ENCODE measurements around the gene FBXL2. TPM values are rescaled to one million over a fixed set of nuclear protein-coding genes. Genes with fewer than 3 reads are reported as not detected.

FBXL2 gene
- total RNA-seq, 1 experiment from 2014 or later = 10.8 TPM

DNA sequence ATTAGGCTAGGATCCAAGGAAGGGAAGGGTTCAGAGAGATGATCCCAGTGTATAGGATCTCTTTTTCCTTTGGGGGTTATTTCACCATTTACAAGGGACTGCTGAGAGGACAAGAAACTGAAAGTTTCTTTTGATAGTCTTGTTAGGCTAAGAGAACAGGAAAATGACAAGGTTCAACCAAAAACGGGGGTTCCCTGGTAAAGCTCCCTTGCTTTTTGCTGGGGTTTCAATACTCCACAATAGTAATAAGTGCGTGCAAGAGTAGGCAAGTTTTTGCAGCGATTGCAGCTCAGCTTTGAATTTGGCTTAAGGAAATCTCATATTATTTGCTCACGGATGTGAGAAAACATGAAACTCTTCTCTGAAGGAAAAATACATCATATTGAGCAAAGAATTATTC is 39.8 kb upstream of the FBXL2 start:
- no TSS peak for BruUV-seq (replicated peaks)
- no peak overlapping the region for H3K4me3 ChIP-seq (ENCODE audit: low read depth, low read length)
- H3K36me3 Mint-ChIP-seq (ENCODE audit: insufficient read depth, unreplicated experiment) = no peaks in the 10 kb centered on the region
- no peaks in the 10 kb centered on the region for H3K9me3 Mint-ChIP-seq (ENCODE audit: unreplicated experiment)
- no peaks in the 10 kb centered on the region for H3K4me1 Mint-ChIP-seq (ENCODE audit: low read depth, unreplicated experiment)
- H3K4me3 Mint-ChIP-seq (ENCODE audit: unreplicated experiment) = no peak overlapping the region
- H3K27me3 Mint-ChIP-seq (ENCODE audit: insufficient read depth, unreplicated experiment) = peaks cover 3% of the 10 kb centered on the region
- no peaks in the 10 kb centered on the region for H3K9me3 ChIP-seq
- H3K27ac Mint-ChIP-seq (ENCODE audit: unreplicated experiment) = no peak overlapping the region
- TF ChIP-seq, protein P1, sequence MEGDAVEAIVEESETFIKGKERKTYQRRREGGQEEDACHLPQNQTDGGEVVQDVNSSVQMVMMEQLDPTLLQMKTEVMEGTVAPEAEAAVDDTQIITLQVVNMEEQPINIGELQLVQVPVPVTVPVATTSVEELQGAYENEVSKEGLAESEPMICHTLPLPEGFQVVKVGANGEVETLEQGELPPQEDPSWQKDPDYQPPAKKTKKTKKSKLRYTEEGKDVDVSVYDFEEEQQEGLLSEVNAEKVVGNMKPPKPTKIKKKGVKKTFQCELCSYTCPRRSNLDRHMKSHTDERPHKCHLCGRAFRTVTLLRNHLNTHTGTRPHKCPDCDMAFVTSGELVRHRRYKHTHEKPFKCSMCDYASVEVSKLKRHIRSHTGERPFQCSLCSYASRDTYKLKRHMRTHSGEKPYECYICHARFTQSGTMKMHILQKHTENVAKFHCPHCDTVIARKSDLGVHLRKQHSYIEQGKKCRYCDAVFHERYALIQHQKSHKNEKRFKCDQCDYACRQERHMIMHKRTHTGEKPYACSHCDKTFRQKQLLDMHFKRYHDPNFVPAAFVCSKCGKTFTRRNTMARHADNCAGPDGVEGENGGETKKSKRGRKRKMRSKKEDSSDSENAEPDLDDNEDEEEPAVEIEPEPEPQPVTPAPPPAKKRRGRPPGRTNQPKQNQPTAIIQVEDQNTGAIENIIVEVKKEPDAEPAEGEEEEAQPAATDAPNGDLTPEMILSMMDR (IDR thresholded peaks at IDR 0.05; ENCODE audit: insufficient read depth in 1 of 2, low read depth in 1 of 2, low read length in 1 of 2, severe bottlenecking in 1 of 2, unreplicated experiment in 1 of 2) = no peak
- ChIA-PET CTCF (no interaction called here), POLR2A (no interaction called here)
- no peaks in the 10 kb centered on the region for H3K36me3 ChIP-seq (ENCODE audit: control insufficient read depth, insufficient read depth, low read length)
- no peak for DNase-seq
- H3K4me1 ChIP-seq = no peaks in the 10 kb centered on the region
- intact Hi-C loops (cut with micrococcal nuclease; ENCODE audit: unreplicated experiment) = no loop called here
- no peaks in the 10 kb centered on the region; the same call in 1 of the 2 replicates for H3K27me3 ChIP-seq (replicated peaks; ENCODE audit: control insufficient read depth, insufficient read depth, low read length)

DNA sequence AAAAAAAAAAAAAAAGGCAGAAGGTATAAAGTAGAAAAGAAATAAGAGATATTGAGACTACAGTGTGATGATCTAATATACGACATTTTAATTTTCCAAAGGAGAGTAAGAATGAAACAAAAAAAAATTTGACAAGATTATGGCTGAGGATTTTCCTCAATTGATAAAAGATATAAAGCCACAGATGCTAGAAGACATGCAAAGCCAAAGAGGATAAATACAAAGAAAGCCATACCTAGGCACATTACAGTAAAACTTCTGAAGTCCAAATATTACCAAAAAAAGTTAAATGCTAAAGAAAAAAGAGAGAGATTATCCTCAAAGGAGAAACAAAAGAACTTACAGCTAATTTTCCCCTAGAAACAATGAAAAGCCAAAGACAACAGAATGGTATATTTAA is 38.3 kb upstream of the FBXL2 start:
- Mint-ChIP-seq H3K27ac (ENCODE audit: unreplicated experiment) (no peak overlapping the region), H3K9me3 (ENCODE audit: unreplicated experiment) (no peaks in the 10 kb centered on the region), H3K4me1 (ENCODE audit: low read depth, unreplicated experiment) (no peaks in the 10 kb centered on the region), H3K36me3 (ENCODE audit: insufficient read depth, unreplicated experiment) (no peaks in the 10 kb centered on the region), H3K4me3 (ENCODE audit: unreplicated experiment) (no peak overlapping the region), H3K27me3 (ENCODE audit: insufficient read depth, unreplicated experiment) (peaks cover 3% of the 10 kb centered on the region)
- no TSS peak for BruUV-seq (replicated peaks)
- Histone ChIP-seq H3K9me3 (no peaks in the 10 kb centered on the region), H3K36me3 (ENCODE audit: control insufficient read depth, insufficient read depth, low read length) (no peaks in the 10 kb centered on the region), H3K27me3 (replicated peaks; ENCODE audit: control insufficient read depth, insufficient read depth, low read length) (no peaks in the 10 kb centered on the region; the same call in 1 of the 2 replicates), H3K4me3 (ENCODE audit: low read depth, low read length) (no peak overlapping the region), H3K4me1 (no peaks in the 10 kb centered on the region)
- ChIA-PET POLR2A (no interaction called here), CTCF (no interaction called here)
- TF ChIP-seq, protein P1 (IDR thresholded peaks at IDR 0.05; ENCODE audit: insufficient read depth in 1 of 2, low read depth in 1 of 2, low read length in 1 of 2, severe bottlenecking in 1 of 2, unreplicated experiment in 1 of 2) = no peak
- DNase-seq = no peak
- intact Hi-C loops (cut with micrococcal nuclease; ENCODE audit: unreplicated experiment) = no loop called here

DNA sequence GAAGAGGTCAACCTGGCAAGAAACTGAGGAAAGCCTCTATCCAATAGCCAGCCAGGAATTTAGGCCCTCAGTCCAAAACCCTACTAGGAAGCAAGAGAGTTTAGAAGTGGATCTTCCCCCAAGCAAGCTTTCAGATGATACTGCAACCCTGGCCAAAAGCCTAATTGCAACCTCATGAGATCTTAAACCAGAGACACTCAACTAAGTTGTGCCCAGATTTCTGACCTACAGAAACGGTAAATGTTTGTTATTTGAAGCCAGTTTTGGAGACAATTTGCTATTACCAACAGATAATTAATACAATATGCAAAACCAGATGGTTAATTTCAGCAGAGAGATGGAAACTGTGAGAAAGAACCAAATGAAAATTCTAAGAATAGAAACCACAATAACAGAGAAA is 37.0 kb upstream of the FBXL2 start:
- Histone ChIP-seq H3K27me3 (replicated peaks; ENCODE audit: control insufficient read depth, insufficient read depth, low read length) (no peaks in the 10 kb centered on the region; the same call in 1 of the 2 replicates), H3K4me1 (no peaks in the 10 kb centered on the region), H3K4me3 (ENCODE audit: low read depth, low read length) (no peak overlapping the region), H3K36me3 (ENCODE audit: control insufficient read depth, insufficient read depth, low read length) (no peaks in the 10 kb centered on the region), H3K9me3 (no peaks in the 10 kb centered on the region)
- peaks cover 3% of the 10 kb centered on the region for H3K27me3 Mint-ChIP-seq (ENCODE audit: insufficient read depth, unreplicated experiment)
- no peaks in the 10 kb centered on the region for H3K36me3 Mint-ChIP-seq (ENCODE audit: insufficient read depth, unreplicated experiment)
- no peaks in the 10 kb centered on the region for H3K4me1 Mint-ChIP-seq (ENCODE audit: low read depth, unreplicated experiment)
- DNase-seq = no peak
- no peak overlapping the region for H3K4me3 Mint-ChIP-seq (ENCODE audit: unreplicated experiment)
- intact Hi-C loops (cut with micrococcal nuclease; ENCODE audit: unreplicated experiment) = no loop called here
- H3K9me3 Mint-ChIP-seq (ENCODE audit: unreplicated experiment) = no peaks in the 10 kb centered on the region
- TF ChIP-seq, protein P1 (IDR thresholded peaks at IDR 0.05; ENCODE audit: insufficient read depth in 1 of 2, low read depth in 1 of 2, low read length in 1 of 2, severe bottlenecking in 1 of 2, unreplicated experiment in 1 of 2) = no peak
- CTCF ChIA-PET = no interaction called here
- POLR2A ChIA-PET = no interaction called here
- BruUV-seq (replicated peaks) = no TSS peak
- H3K27ac Mint-ChIP-seq (ENCODE audit: unreplicated experiment) = no peak overlapping the region
